GM12872 (cell line): ENCODE data around the gene TP53AIP1.

Experiments
- TF ChIP-seq, protein P1 (sequence below): IDR thresholded peaks from 3 replicates; pipeline ENCODE4 v1.5.1; 2011; ENCODE audit warnings: low read depth, mild to moderate bottlenecking, low read length, moderate library complexity; ENCODE audit not compliant: insufficient read depth

TP53AIP1 gene

GRCh38 chr11:128956401-128957201 is 13.9 kb upstream of the TP53AIP1 start:
- TF ChIP-seq, protein P1, sequence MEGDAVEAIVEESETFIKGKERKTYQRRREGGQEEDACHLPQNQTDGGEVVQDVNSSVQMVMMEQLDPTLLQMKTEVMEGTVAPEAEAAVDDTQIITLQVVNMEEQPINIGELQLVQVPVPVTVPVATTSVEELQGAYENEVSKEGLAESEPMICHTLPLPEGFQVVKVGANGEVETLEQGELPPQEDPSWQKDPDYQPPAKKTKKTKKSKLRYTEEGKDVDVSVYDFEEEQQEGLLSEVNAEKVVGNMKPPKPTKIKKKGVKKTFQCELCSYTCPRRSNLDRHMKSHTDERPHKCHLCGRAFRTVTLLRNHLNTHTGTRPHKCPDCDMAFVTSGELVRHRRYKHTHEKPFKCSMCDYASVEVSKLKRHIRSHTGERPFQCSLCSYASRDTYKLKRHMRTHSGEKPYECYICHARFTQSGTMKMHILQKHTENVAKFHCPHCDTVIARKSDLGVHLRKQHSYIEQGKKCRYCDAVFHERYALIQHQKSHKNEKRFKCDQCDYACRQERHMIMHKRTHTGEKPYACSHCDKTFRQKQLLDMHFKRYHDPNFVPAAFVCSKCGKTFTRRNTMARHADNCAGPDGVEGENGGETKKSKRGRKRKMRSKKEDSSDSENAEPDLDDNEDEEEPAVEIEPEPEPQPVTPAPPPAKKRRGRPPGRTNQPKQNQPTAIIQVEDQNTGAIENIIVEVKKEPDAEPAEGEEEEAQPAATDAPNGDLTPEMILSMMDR = peak; percentile 61

- TF ChIP-seq, protein P1 = no peak
Observed at GRCh38 chr11:128955636-128956035, 13.0 kb upstream of the TP53AIP1 start.

DNA sequence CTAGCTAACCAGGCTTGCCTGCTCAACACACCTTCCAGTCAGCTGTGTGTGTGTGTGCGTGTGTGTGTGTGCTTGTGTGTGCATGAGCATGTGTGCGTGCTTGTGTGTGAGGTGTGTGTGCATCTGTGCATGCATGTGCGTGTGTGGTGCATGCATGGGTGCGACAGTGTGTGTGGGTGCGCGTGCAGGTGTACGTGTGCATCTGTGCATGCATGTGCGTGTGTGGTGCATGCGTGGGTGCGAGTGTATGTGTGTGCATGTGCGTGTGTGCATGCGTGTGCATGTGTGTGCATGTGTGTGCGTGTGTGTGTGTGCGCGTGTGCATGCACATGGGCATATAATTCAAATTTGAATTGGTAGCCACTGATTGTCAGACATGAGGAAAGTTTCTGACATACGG is 10.5 kb upstream of the TP53AIP1 start:
- TF ChIP-seq, protein P1 = no peak

DNA sequence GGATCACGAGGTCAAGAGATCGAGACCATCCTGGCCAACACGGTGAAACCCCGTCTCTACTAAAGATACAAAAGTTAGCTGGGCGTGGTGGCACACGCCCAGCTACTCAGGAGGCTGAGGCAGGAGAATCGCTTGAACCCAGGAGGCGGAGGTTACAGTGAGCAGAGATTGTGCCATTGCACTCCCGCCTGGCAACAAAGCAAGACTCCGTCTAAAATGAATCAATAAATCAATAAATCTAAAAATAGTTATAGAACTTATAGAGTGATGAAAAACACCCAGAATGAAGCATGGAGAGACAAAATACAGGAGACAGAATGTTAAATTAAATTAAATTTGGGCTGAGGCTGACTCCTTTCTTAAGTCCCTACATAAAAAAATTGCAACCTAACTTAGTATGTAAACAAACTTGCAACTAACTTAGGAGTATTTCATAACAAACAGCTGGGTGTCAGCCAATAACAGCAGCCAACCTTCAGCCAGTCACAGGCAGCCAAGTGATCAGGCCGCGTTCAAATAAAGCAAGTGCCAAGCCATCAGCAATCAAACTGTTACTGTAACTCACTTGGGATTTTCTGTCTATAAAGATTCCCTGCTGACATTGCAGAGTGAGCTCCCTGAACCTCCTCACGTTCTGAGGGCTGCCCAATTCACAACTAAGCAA is 7.3 kb upstream of the TP53AIP1 start:
- TF ChIP-seq, protein P1 = no peak

DNA sequence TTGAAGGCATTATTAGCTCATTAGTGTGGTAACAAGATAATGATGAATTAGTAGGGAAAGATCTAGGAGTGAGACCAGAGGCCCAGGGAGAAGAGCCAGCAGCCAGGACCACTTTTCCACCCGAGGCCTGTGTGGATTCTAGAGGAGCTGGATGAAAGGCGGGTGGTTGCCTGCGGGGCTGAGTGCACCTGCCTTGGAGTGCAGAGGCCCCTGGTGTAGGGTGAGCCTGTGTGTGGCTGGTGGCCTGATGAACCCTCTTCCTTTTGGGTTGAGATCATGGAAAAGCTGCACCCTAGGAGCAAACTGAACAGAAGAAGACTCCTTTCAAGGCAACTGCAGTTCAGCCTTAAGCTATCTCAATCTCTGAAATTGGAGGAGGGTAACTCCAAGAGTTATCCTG is 5.9 kb upstream of the TP53AIP1 start:
- TF ChIP-seq, protein P1 = peak; percentile 39; the same call in 1 of the 3 replicates

GRCh38 chr11:128947773-128948172 is 5.1 kb upstream of the TP53AIP1 start:
- TF ChIP-seq, protein P1 = no peak

DNA sequence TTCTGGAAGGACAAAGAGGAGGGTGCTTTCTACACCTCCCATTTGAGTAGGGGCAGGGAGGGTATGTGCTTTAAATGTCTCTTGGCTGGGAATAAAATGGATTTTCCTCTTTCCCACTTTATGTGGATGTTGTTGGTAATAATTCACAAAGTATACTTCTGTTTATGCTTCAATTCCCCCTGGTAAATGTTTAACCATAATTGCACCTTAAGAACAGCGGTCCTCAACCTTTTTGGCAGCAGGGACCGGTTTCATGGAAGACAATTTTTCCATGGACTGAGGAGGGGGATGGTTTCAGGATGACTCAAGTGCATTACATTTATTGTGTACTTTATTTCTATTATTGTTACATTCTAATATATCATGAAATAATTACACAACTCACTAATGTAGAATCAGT is 4.0 kb upstream of the TP53AIP1 start:
- TF ChIP-seq, protein P1 = no peak
